NCI-H446 (cell line): Measurements from ENCODE around the gene RRP12.
"Not testable (repeated sequence)": the region's sequence is repeated elsewhere in the genome, so short reads cannot be mapped to it uniquely, and the experiment has no call there.

ENCODE experiments used
- DNase-seq, 2 experiments: peaks; one replicate each; lab custom pipeline; 2025; lab: John Stamatoyannopoulos, UW

The RRP12 gene

GRCh38 chr10:97407952-97408248, 6.8 kb upstream of the RRP12 start:
- no peak for DNase-seq

DNA sequence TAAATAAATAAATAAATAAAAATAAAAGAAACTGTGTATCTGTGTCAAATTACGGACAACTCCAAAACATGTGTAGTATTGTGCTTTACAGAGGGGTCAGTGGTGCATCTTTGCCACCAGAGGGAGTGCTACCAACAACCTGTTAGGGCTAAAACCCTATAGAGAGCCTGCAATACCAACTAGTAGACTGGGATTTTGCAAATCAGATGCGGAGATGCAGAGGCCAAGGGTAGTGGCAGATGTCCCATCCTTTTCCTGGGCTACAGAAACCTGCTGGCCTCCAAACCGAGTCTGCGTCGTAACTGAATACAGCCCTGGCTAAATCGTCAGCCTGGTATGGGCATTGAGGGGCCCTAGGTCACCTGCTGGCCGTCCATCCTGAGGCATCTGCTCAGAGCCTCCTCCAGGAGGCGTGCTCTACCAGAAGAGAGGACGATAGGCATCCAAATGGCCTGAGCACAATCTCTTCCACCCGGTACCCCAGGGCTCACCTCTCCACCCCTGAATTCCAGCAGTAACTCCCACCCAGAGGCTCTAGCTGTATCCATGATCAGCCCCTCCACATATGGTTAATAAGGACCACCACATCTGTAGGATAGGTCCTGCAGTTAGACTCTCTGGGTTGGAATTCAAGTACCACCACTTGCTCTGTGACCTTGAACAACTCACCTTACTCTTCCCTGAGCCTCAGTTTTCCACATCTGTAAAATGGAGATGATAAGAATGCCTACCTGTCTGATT, 6.2 kb upstream of the RRP12 start:
- peak; percentile 19 to 67 for DNase-seq

DNA sequence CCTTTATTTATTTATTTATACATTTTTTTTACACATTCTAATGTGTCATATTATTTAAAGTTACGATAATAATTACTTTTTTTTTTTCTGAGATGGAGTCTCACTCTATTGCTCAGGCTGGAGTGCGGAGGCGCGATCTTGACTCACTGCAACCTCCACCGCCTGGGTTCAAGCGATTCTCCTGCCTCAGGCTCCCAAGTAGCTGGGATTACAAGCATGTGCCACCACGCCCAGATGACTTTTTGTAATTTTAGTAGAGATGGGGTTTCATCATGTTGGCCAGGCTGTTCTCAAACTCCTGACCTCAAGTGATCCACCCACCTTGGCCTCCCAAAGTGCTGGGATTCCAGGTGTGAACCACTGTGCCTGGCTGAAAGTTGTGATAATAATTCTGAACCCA, 5.3 kb upstream of the RRP12 start:
- DNase-seq: not testable (repeated sequence)

DNA sequence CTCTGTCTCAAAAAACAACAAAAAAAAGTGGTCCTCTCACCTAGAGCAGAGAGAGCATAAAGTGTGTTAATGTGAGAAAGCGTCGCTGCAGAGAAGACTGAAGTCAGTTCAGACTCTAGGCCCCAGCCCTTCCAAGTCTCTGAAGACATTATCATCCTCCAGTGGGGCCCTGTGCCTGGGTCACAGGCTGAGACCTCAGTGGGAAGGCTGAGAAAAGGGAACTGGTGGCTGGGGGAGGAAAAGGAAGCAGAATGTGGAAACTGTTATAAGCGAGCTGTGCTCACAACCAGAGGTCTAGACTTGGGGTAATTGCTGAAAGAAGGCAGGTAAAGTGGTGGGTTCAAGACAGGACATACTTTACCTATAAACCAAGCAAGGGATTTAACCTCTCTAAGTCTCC, 4.9 kb upstream of the RRP12 start:
- no peak for DNase-seq

DNA sequence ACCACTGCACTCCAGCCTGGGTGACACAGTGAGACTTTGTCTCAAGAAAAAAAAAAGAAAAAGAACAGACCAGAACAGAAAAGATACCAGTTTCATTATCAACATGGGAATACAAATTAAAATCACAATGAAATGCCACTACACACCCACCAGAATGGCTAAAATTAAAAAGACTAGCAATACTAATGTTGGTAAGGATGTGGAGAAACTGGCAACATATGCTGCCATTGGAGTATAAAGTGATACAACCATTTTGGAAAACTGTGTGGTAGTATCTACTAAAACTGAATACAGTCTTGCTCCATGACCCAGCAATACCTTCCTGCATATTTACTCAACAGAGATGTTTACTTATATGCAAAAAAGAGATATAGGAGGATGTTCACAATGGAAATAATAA, 2.9 kb upstream of the RRP12 start:
- no peak for DNase-seq

DNA sequence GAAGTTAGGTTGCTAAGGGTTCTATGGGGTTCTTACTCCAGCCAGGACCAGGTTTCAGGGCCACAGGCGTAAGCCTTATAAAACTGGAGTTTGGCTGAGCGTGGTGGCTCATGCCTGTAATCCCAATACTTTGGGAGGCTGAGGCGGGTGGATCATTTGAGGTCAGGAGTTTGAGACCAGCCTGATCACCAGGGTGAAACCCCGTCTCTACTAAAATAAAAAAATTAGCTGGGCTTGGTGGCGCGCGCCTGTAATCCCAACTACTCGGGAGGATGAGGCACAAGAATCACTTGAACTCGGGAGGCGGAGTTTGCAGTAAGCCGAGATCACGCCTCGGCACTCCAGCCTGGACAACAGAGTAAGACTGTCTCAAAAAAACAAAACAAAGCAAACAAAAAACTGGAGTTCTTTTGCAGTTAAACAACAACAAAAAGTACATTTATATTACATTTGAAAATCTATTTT, 347 bp upstream of the RRP12 start:
- no peak for DNase-seq

- DNase-seq: peak in 1 of 2 experiments; percentile 22
Observed at GRCh38 chr10:97399843-97400545, 1.1 kb downstream of the RRP12 start.

GRCh38 chr10:97396056-97396455, 5.1 kb downstream of the RRP12 start:
- DNase-seq: no peak

DNA sequence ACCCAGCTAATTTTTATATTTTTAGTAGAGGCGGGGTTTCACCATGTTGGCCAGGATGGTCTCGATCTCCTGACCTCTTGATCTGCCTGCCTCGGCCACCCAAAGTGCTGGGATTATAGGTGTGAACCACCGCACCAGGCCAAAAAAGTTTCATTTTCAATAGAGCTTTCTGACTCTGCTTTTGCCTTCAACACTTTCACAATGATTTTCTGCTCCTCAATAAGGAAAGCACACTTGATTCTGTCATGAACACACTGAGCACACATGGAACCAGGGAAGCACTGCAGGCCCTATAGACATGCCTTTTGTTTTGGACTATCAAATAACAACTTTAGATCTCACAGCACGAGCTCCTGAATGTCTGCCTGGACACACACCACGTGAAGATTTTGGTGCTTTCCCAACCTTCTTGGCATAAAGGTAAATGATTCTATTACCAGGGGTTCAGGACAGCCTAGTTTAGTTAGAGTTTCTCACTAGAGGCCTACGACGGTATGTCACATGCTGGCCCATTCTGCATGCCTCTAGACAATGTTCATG, 8.0 kb downstream of the RRP12 start:
- DNase-seq: no peak

DNA sequence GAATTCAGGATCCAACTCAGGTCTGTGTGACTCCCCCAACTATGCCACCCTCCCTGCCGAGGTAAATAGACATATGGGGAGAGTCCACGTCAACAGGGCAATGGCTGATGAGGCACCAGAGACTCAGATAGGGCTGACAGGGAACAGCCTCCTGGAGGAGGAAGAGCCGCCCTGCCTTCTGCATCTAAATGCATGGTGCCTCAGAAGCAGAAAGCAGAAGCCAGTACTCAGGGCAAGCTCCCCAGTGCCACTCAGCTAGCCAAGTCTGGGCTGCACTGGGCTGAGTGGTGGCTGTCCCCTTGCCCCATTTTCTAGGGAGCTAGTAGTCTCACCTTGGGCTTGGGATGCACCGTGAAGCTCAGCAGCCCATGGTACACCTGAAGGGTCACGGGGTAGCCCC, 11.0 kb downstream of the RRP12 start:
- no peak for DNase-seq

DNA sequence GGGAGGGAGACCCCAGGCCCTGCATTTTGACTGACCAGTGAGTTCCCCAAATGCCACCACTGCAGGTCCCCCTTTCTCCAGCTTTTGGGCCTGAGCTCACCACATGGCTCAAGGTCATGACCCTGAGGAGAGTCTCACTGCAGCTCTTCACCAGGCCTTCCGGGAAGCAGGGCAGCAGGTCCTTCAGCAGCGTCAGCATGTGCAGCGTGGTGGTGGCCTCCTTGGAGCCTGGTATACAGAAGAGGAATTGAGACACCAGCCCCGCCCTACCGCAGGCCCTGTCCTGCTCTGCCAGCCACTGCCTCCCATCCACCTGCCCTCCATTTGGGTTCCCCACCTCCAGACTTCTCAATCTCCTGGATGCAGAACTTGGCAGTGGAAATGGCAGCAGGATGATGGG, 13.0 kb downstream of the RRP12 start:
- DNase-seq: no peak

GRCh38 chr10:97385565-97385964, 15.6 kb downstream of the RRP12 start:
- DNase-seq: no peak

GRCh38 chr10:97384641-97385040, 16.5 kb downstream of the RRP12 start:
- no peak for DNase-seq

DNA sequence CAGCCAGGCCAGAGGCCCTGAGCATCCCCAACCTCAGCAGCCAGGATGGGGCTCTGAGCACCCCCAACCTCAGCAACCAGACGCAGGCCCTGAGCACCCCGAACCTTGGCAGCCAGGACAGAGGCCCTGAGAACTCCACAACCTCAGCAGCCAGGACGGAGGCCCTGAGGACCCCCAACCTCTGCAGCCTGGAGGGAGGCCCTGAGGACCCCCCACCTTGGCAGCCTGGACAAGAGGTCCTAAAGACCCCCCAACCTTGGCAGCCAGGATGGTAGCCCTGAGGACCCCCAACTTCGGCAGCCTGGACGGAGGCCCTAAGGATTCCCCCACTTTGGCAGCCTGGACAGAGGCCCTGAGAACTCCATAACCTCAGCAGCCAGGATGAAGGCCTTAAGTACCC, 17.0 kb downstream of the RRP12 start:
- DNase-seq: no peak

DNA sequence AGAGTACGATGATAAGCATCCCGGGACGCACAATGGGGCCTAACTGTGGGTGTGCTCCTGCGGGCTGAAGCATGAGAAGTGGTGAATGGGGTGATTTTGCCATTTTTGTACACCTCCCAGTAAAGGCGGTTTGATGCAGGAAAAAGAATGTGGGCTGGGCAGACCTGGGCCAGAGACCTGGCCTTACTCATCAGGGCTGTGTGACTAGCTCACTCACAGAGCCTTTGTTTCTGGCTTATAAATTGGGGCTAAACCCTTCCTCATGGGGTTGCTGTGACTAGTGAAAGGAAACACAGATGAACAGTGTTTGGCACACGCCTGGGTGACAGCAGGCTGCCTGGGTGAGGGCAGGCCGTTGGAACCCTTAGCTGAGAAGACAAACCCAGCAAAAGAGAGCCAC, 18.0 kb downstream of the RRP12 start:
- DNase-seq: no peak

GRCh38 chr10:97381626-97382025, 19.5 kb downstream of the RRP12 start:
- DNase-seq: no peak

DNA sequence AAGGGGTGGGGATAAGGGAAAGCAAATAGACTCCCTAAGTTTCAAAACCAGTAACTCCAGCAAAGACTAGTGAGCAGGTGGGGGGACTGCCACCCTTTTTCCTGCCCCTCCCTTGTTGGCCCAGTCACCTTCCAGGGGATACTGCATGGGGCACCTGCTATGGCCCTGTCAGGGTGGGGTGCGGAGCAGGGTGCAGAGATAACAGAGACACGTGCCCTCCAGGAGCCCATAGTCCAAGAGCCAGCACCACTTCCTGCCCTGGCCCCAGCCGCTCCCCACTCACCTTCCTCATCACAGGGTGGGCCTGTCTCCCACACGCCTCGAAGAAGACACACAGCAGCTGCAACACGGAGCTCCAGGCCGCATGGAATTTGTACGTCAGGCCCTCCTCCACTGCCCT, 20.6 kb downstream of the RRP12 start:
- DNase-seq: no peak

DNA sequence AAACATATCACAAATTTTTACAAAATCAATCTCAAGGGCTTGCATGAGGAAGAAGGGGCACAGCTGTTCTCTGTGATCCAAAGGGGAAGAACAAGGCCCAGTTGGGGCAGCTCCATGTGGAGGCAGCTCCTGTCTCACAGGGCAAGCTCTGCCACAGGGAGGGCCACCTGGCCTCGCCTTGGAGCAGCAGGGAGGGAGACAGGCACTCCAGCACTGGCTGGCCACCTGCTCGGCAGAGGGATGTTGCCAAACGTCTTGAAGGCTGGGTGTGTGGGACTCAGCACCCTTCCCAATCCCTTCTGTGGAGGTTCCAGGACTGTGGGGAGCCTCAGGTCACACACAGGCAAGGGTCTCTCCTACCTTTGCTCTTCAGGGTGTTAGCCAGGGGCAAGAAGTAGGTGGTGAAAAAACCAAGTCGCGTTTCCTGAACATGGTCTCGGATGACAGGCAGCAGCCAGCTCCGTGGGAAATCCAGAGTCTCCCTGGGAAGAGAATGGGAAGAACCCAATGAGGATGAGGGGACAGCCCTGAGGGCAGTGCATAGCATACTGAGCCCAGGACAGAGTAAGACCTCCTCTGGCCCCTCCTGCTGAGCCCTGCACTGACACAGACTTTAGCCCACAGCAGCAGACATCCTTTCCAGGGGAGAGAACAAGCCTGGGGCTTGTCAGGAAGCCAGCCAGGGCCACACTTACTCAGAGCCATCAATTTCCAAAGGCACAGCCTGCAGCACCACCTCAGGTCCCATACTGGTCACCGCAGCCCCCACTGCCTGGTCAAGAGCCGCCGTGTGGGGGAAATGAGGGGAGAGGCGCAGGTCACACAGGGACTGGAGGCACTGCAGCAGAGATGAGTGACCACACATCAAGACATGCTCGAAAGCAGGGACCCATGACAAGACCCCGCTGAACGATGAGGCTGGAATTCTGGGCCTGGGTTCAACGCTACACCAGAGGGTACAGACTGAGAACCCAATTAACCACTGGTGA, 21.9 kb downstream of the RRP12 start:
- no peak for DNase-seq

GRCh38 chr10:97376413-97376812, 24.7 kb downstream of the RRP12 start:
- DNase-seq: no peak

GRCh38 chr10:97373456-97373855, 27.7 kb downstream of the RRP12 start:
- no peak for DNase-seq

- no peak for DNase-seq
Observed at GRCh38 chr10:97372233-97372875, 28.8 kb downstream of the RRP12 start.

DNA sequence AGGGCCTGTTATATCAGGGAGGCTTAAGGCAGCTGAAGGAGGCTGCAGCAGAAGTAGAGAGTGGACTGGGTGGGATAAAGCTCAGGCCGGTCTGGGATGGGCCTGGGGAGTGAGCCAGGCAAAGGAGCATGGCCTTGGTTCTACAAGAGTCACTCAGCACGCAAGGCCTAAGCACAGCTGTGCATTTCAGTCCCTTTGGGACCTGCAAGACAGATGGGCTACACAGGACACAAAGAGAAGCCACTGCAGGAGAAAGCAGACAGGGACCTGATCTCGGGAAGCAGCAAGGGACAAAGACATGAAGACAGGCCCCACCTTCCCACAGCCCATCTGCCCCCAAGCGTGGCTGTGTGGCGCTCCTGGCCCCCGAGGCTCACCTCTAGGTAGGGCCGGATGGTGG, 29.4 kb downstream of the RRP12 start:
- DNase-seq: no peak
